Endothelial cell of umbilical vein (primary cell): Measurements from ENCODE around the gene KCNAB2. TPM values are rescaled to one million over a fixed set of nuclear protein-coding genes. Genes with fewer than 3 reads are reported as not detected.

ENCODE experiments used
- BruUV-seq: library from RNA; stranded (reverse); fragments of 400-500 nt; replicated peaks from 2 replicates; lab custom pipeline; 2021; lab: Mats Ljungman, UMichigan
- CTCF ChIA-PET: fragments of 300-600, 350-600 bp; sonication (Branson Sonifier 250); formaldehyde crosslinking; loops from one replicate; lab custom pipeline; 2021; ENCODE audit warnings: antibody characterized with exemption, inconsistent platforms; lab: Charles Lee
- POLR2A ChIA-PET: fragments of 300-600, 350-600 bp; sonication (Branson Sonifier 250); formaldehyde crosslinking; loops from one replicate; lab custom pipeline; 2021; ENCODE audit warnings: antibody characterized with exemption, inconsistent platforms; lab: Charles Lee
- DNase-seq: peaks from one replicate; pipeline ENCODE4 v3.0.0-alpha.2; 2011; ENCODE audit warnings: low read depth, low spot score
- FAIRE-seq: peaks from 2 replicates; lab custom pipeline; 2011; peaks lifted over from hg19 to GRCh38; lab: Jason Lieb, UNC
- H2AFZ ChIP-seq: 2 replicates; pipeline ENCODE4 v1.6.0; 2012; ENCODE audit warnings: low read depth, low read length, control low read depth, inconsistent platforms
- H3K27ac ChIP-seq: 2 replicates; pipeline ENCODE4 v1.5.1; 2011; ENCODE audit warnings: low read depth, mild to moderate bottlenecking, control low read depth, low read length, moderate library complexity; ENCODE audit not compliant: insufficient read depth
- H3K27me3 ChIP-seq, 2 experiments: 2 replicates each; pipeline versions ENCODE4 v1.6.0 to v1.6.1; 2011; ENCODE audit warnings: low read length in 2 of 2, mixed read lengths in 1 of 2; ENCODE audit not compliant: control insufficient read depth in 2 of 2, insufficient read depth in 2 of 2
- H3K36me3 ChIP-seq, 2 experiments: 2 replicates in 1 of 2; 3 replicates in 1 of 2; pipeline ENCODE4 v1.5.1; 2011; ENCODE audit warnings: low read length in 2 of 2, mild to moderate bottlenecking in 1 of 2, moderate library complexity in 1 of 2; ENCODE audit not compliant: control insufficient read depth in 2 of 2, insufficient read depth in 2 of 2; ENCODE audit errors: extremely low read depth in 1 of 2
- H3K4me1 ChIP-seq: 3 replicates; pipeline ENCODE4 v1.5.1; 2011; ENCODE audit warnings: mild to moderate bottlenecking, low read length; ENCODE audit not compliant: control insufficient read depth, insufficient read depth; ENCODE audit errors: extremely low read depth
- H3K4me2 ChIP-seq: 2 replicates; pipeline ENCODE4 v1.6.1; 2011; ENCODE audit warnings: low read length, control low read depth, mixed read lengths; ENCODE audit not compliant: insufficient read depth
- H3K4me3 ChIP-seq, 3 experiments: fragments of 200-600 bp in 1 of 3; sonication (generic), shearing (Covaris generic) in 1 of 3; replicated peaks in 1 of 3; 2 replicates each; pipeline ENCODE4 v1.5.1; 2011 to 2016; ENCODE audit warnings: control low read depth in 3 of 3, low read length in 3 of 3, mild to moderate bottlenecking in 2 of 3, inconsistent platforms in 1 of 3, low read depth in 1 of 3, moderate library complexity in 1 of 3; ENCODE audit not compliant: insufficient read depth in 1 of 3
- H3K79me2 ChIP-seq: 2 replicates; pipeline ENCODE4 v1.6.0; 2012; ENCODE audit warnings: low read length, inconsistent platforms; ENCODE audit not compliant: control insufficient read depth, insufficient read depth
- H3K9ac ChIP-seq: replicated peaks from 2 replicates; pipeline ENCODE3; 2011; ENCODE audit warnings: low read length, control low read depth; ENCODE audit not compliant: insufficient read depth; ENCODE audit errors: extremely low read depth
- H3K9me1 ChIP-seq: replicated peaks from 3 replicates; pipeline ENCODE4 v1.6.0; 2011; ENCODE audit warnings: mild to moderate bottlenecking, low read length; ENCODE audit not compliant: control insufficient read depth, insufficient read depth; ENCODE audit errors: extremely low read depth
- H3K9me3 ChIP-seq: replicated peaks from 2 replicates; pipeline ENCODE4 v1.5.1; 2012; ENCODE audit warnings: low read length, inconsistent platforms; ENCODE audit not compliant: control insufficient read depth, insufficient read depth
- H4K20me1 ChIP-seq: replicated peaks from 2 replicates; pipeline ENCODE3; 2011; ENCODE audit warnings: mild to moderate bottlenecking, low read length; ENCODE audit not compliant: control insufficient read depth, insufficient read depth; ENCODE audit errors: extremely low read depth
- CTCF ChIP-seq, 2 donors: IDR thresholded peaks; 1 replicate in 1 of 2; 2 replicates in 1 of 2; pipeline ENCODE4 v1.5.1; 2011; ENCODE audit warnings: low read length in 2 of 2, mild to moderate bottlenecking in 2 of 2, moderate library complexity in 2 of 2, control low read depth in 1 of 2, inconsistent platforms in 1 of 2, low read depth in 1 of 2; ENCODE audit not compliant: insufficient read depth in 1 of 2; ENCODE audit errors: extremely low read depth in 1 of 2
- EZH2 ChIP-seq: IDR thresholded peaks from 2 replicates; pipeline ENCODE4 v1.6.1; 2012; ENCODE audit warnings: borderline replicate concordance, low read depth, mild to moderate bottlenecking, moderate library complexity, low read length, inconsistent platforms; ENCODE audit not compliant: severe bottlenecking
- FOS ChIP-seq: IDR thresholded peaks from 2 replicates; pipeline ENCODE4 v1.6.1; 2011; ENCODE audit warnings: mild to moderate bottlenecking, low read length, moderate library complexity, borderline replicate concordance; ENCODE audit not compliant: insufficient read depth
- GATA2 ChIP-seq: IDR thresholded peaks from 2 replicates; pipeline ENCODE4 v1.7.0; 2011; ENCODE audit warnings: low read depth, mild to moderate bottlenecking, moderate library complexity, mixed read lengths, low read length; ENCODE audit not compliant: insufficient read length, insufficient read depth
- JUN ChIP-seq: IDR thresholded peaks from 2 replicates; pipeline ENCODE4 v1.6.1; 2011; ENCODE audit warnings: borderline replicate concordance, low read depth; ENCODE audit not compliant: insufficient read length, insufficient read depth
- POLR2A ChIP-seq: IDR thresholded peaks from 2 replicates; pipeline ENCODE4 v1.6.1; 2012; ENCODE audit warnings: low read depth, mild to moderate bottlenecking, control low read depth, low read length
- POLR2AphosphoS5 ChIP-seq: IDR thresholded peaks from 2 replicates; pipeline ENCODE4 v1.6.1; 2012; ENCODE audit warnings: low read depth, mild to moderate bottlenecking, control low read depth, low read length, moderate library complexity; ENCODE audit not compliant: insufficient read depth
- dilution Hi-C: fragments of 300-500 bp; cut with MboI; formaldehyde crosslinking; loops from one replicate; pipeline ENCODE4 v1.15.0; 2019; ENCODE audit warnings: low sequenced_read_pairs; ENCODE audit not compliant: extremely low pct_ligation_motif_present
- intact Hi-C: fragments of 100-400 bp; cut with micrococcal nuclease; formaldehyde crosslinking; loops from one replicate; pipeline ENCODE4 v1.10.0; 2022
- polyA plus RNA-seq, 4 experiments: library from polyadenylated mRNA; depleted of rRNA in 3 of 4; stranded (reverse) in 3 of 4; unstranded in 1 of 4; fragments of >200 nt; gene quantifications; 2 replicates each; pipeline versions ENCODE4 v1.2.1 to v1.2.3, GENCODE V29; 2011 to 2012; ENCODE audit warnings: missing spikeins in 1 of 4
- total RNA-seq: library from RNA; stranded (reverse); gene quantifications from 2 replicates; pipeline ENCODE4 v1.2.3, GENCODE V29; 2021

KCNAB2 gene
- total and polyA plus RNA-seq, 2 donors (not counting 3 experiments of a cell fraction or from before 2014, with no cell fraction given) = 2.4 to 3.8 TPM

GRCh38 chr1:6097824-6098223, 52.1 kb downstream of the KCNAB2 start:
- Histone ChIP-seq H3K4me2 (no peak overlapping the region), H3K36me3 (no peaks in the 10 kb centered on the region), H3K27me3 (no peaks in the 10 kb centered on the region), H3K4me1 (no peaks in the 10 kb centered on the region), H2AFZ (no peak overlapping the region), H3K79me2 (no peaks in the 10 kb centered on the region), H3K9me1 (no peaks in the 10 kb centered on the region), H3K27ac (no peak overlapping the region), H3K9ac (no peak overlapping the region), H3K4me3 (no peak overlapping the region), H3K9me3 (no peaks in the 10 kb centered on the region), H4K20me1 (no peaks in the 10 kb centered on the region)
- POLR2A ChIA-PET = no interaction called here
- CTCF ChIA-PET = interaction anchor here (1.5 kb wide), 1 partner anchor 45 kb away, joined by 5 read pairs; no protein-coding TSS in a partner anchor
- DNase-seq (no peak), FAIRE-seq (no peak)
- no TSS peak for BruUV-seq
- TF ChIP-seq CTCF (IDR thresholded peaks at IDR 0.05; ENCODE audit: extremely low read depth in 1 of 2, insufficient read depth in 1 of 2, low read depth in 1 of 2, low read length in 2 of 2) (no peak), FOS (no peak), GATA2 (no peak), JUN (no peak), POLR2A (no peak), EZH2 (no peak), POLR2AphosphoS5 (no peak)
- dilution Hi-C loops = no loop called here
- intact Hi-C loops = loop anchor here (2.0 kb wide), 1 partner anchor 45 kb away; no protein-coding TSS in a partner anchor
